Colonic mucosa (tissue), 4 donors: ENCODE data around the gene SLCO3A1. TPM values are rescaled to one million over a fixed set of nuclear protein-coding genes. Genes with fewer than 3 reads are reported as not detected.

Experiments used
- DNase-seq: peaks from one replicate; pipeline ENCODE4 v3.0.0-alpha.2; 2020
- H3K27ac ChIP-seq: fragments of 200-600 bp; one replicate; pipeline ENCODE4 v1.8.0; 2021
- H3K27me3 ChIP-seq: fragments of 200-600 bp; one replicate; pipeline ENCODE4 v1.8.0; 2021
- H3K36me3 ChIP-seq: fragments of 200-600 bp; one replicate; pipeline ENCODE4 v1.8.0; 2021
- H3K4me1 ChIP-seq: fragments of 200-600 bp; one replicate; pipeline ENCODE4 v1.8.0; 2021; ENCODE audit warnings: mild to moderate bottlenecking
- H3K4me3 ChIP-seq: fragments of 200-600 bp; one replicate; pipeline ENCODE4 v1.8.0; 2021
- H3K9ac ChIP-seq, 2 donors: one replicate each; pipeline ENCODE4 v1.7.0; 2013; ENCODE audit warnings: control low read depth in 2 of 2, low read depth in 2 of 2, low read length in 2 of 2
- H3K9me3 ChIP-seq: fragments of 200-600 bp; one replicate; pipeline ENCODE4 v1.8.0; 2021
- CTCF ChIP-seq: fragments of 200-600 bp; IDR thresholded peaks from one replicate; pipeline ENCODE4 v1.8.0; 2022; ENCODE audit warnings: antibody characterized with exemption, mild to moderate bottlenecking
- intact Hi-C: fragments of 100-400 bp; cut with DNase I; formaldehyde crosslinking; loops from one replicate; pipeline ENCODE4 v1.14.1; 2022
- total RNA-seq, 2 donors: library from RNA; stranded (reverse); fragmentation: NEBNext Ultra II Directional in 1 of 2; extraction: Animal tissue kit (Norgen Biotek cat#: 25700) in 1 of 2; gene quantifications; one replicate each; pipeline ENCODE4 v1.2.1, GENCODE V29; 2021
- donor health status: healthy.
- donor health status: DM: no; HTN: no; CAD: no.
- donor health status: DM: no; HTN: no; CAD: no.

SLCO3A1 gene
- total RNA-seq, 2 donors from 2014 or later, result 11.4 to 24.6 TPM

GRCh38 chr15:92118162-92118935, 264.8 kb downstream of the SLCO3A1 start:
- no peaks in the 10 kb centered on the region for H3K27me3 ChIP-seq
- no peaks in the 10 kb centered on the region for H3K9me3 ChIP-seq
- H3K4me3 ChIP-seq, result no peak overlapping the region
- no peak for DNase-seq
- H3K9ac ChIP-seq, result no peak overlapping the region
- no peaks in the 10 kb centered on the region for H3K4me1 ChIP-seq
- intact Hi-C loops, result no loop called here
- H3K36me3 ChIP-seq, result no peaks in the 10 kb centered on the region
- no peak overlapping the region for H3K27ac ChIP-seq
- no peak for TF ChIP-seq CTCF

GRCh38 chr15:92118936-92119325, 265.4 kb downstream of the SLCO3A1 start:
- TF ChIP-seq CTCF, result no peak
- Histone ChIP-seq H3K4me1 (no peaks in the 10 kb centered on the region), H3K27ac (no peak overlapping the region), H3K9me3 (no peaks in the 10 kb centered on the region), H3K9ac (no peak overlapping the region), H3K4me3 (no peak overlapping the region), H3K27me3 (no peaks in the 10 kb centered on the region), H3K36me3 (no peaks in the 10 kb centered on the region)
- DNase-seq, result no peak
- intact Hi-C loops, result no loop called here

- no peaks in the 10 kb centered on the region for H3K27me3 ChIP-seq
- H3K4me3 ChIP-seq, result no peak overlapping the region
- intact Hi-C loops, result no loop called here
- H3K27ac ChIP-seq, result no peak overlapping the region
- no peak overlapping the region for H3K9ac ChIP-seq
- H3K9me3 ChIP-seq, result no peaks in the 10 kb centered on the region
- no peaks in the 10 kb centered on the region for H3K36me3 ChIP-seq
- H3K4me1 ChIP-seq, result no peaks in the 10 kb centered on the region
- no peak for TF ChIP-seq CTCF
- DNase-seq, result no peak
Observed at GRCh38 chr15:92120094-92120795, 266.7 kb downstream of the SLCO3A1 start.

- TF ChIP-seq CTCF, result no peak
- intact Hi-C loops, result no loop called here
- no peaks in the 10 kb centered on the region for H3K9me3 ChIP-seq
- no peaks in the 10 kb centered on the region for H3K4me1 ChIP-seq
- no peak overlapping the region for H3K9ac ChIP-seq
- H3K27ac ChIP-seq, result no peak overlapping the region
- DNase-seq, result no peak
- H3K27me3 ChIP-seq, result no peaks in the 10 kb centered on the region
- H3K4me3 ChIP-seq, result no peak overlapping the region
- H3K36me3 ChIP-seq, result no peaks in the 10 kb centered on the region
Observed at GRCh38 chr15:92121047-92121446, 267.5 kb downstream of the SLCO3A1 start.

- Histone ChIP-seq H3K9ac (no peak overlapping the region), H3K36me3 (no peaks in the 10 kb centered on the region), H3K27me3 (no peaks in the 10 kb centered on the region), H3K4me1 (no peaks in the 10 kb centered on the region), H3K9me3 (no peaks in the 10 kb centered on the region), H3K27ac (no peak overlapping the region), H3K4me3 (no peak overlapping the region)
- no peak for TF ChIP-seq CTCF
- intact Hi-C loops, result no loop called here
- DNase-seq, result no peak
Observed at GRCh38 chr15:92122259-92122658, 268.8 kb downstream of the SLCO3A1 start.
